Stimulated activated CD8-positive, alpha-beta memory T cell treated with anti-CD3 and anti-CD28 coated beads, Interleukin-12 subunit alpha, Interleukin-12 subunit beta, amount 100 ng/mL, for 24 hours (primary cell): ENCODE data around the gene ENDOV.

Experiments used
- DNase-seq: peaks from one replicate; pipeline ENCODE4 v3.0.0-alpha.2; 2020; ENCODE audit errors: extremely low read depth

ENDOV gene

GRCh38 chr17:80449930-80450576 lies 35.1 kb downstream of the ENDOV start:
- DNase-seq, result no peak

DNA sequence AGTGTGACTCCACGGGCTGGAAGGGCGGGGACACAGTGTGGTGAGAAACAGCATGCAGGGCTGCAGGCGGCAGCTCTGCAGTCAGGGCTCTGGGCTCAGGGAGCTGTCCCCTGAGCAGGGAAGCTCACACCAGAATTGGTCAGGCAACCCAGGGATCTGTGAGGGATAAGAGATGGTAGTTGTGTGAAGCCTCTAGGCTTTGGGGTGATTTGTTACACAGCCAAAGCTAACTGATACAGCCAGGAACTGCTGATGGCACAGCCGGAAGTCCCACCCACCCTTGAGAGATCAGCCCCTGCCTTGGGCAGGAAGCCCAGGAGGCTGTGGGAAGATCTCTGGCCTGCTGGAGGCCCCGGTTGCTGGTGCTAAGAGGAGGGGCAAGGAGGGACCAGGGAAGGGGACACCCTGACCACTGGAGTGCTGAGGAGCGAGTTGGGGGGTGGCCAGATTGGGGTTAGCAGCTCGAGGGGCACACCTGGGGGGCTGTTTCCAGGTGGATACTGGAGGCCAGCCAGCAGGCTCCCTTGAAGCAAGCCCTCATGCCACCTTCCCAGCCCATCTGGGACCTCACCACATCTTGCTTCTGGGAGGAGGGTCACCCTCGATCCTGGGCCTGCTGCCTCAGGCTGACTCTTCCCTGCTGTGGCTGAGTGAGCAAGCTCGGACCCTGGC lies 36.3 kb downstream of the ENDOV start:
- no peak for DNase-seq

DNA sequence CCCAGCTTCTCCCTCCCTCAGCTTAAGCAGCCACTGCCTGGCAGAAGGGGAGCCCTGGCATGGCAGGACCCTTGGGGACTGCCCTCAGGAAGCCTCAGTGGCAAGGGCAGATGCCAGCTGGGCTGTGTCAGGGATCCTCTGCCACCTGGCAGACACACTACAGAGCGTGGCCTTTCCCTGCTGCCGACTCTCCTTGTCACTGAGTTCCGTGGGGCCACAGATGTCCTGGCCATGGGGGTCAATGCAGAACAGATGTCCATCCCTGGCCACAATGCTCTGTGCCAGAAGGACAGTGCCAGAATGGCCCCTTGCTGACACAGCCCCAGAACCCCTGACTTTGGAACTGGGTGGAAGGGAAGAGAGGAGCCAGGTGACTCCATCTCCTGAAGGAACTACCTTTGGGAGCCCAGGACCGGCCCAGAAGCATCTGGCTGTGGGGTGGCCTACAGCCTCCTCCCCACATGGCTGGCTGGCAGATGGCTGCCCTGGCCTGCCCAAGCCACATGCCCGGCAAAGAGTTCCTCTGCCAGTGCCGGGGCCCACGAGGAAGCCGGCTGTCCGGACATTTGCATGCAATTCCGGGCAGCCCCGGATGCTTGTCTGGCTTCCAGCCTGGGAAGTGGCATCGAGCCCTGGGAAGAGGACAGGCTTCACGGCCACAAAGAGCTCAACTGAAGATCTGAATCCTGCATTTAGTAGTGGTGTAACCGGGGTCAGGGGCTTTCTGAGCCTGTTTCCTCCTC lies 37.4 kb downstream of the ENDOV start:
- DNase-seq, result no peak

GRCh38 chr17:80453126-80453997 lies 38.4 kb downstream of the ENDOV start:
- no peak for DNase-seq

DNA sequence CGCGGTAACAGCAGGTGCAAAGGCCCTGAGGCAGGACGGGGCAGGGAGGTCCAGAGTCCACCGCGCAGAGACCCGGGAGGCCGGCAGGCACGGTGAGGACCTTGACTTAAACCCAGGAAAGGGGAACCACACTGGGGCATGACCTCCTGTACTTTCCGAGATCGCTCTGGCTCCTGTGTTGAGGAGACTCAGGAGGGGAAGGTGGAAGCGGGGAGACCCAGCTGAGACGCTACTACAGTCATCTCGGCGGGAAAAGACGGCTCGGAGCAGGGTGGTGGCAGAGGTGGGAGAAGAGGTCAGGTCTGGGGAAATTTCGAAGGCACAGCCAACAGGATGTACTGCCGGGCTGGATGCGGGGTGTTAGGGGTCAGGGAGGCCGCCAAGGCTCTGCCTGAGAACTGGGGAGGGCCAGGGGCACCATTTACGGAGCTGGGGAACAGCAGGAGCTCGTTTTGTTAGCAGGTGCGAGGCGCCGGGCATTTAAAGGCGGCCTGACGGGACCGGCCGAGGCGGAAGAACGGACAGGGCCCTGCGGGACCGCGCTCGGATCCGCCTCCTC lies 39.1 kb downstream of the ENDOV start:
- no peak for DNase-seq

GRCh38 chr17:80454557-80455335 lies 39.8 kb downstream of the ENDOV start:
- DNase-seq, result peak; percentile 87

DNA sequence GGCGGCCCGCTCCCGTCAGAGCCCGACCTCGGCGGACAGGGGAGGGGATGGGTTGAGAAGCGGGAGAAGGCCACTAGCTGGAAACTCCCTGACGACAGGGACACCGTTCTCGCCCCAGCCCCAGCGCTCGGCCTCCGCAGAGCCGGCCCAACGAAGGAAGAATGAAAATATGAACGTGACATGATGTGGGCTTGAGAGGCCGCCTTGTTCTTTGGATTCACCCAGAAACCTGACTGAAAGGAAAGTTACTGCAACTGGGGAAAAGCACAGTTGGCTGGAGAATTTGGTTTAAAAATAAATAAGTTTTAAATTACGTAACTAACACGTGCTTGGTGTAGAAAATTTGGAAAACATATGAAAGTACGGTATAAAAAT lies 40.4 kb downstream of the ENDOV start:
- no peak for DNase-seq

- DNase-seq, result no peak
Observed at GRCh38 chr17:80455784-80456183, 40.8 kb downstream of the ENDOV start.

- DNase-seq, result no peak
Observed at GRCh38 chr17:80456465-80457235, 41.7 kb downstream of the ENDOV start.

- no peak for DNase-seq
Observed at GRCh38 chr17:80457236-80457856, 42.4 kb downstream of the ENDOV start.

DNA sequence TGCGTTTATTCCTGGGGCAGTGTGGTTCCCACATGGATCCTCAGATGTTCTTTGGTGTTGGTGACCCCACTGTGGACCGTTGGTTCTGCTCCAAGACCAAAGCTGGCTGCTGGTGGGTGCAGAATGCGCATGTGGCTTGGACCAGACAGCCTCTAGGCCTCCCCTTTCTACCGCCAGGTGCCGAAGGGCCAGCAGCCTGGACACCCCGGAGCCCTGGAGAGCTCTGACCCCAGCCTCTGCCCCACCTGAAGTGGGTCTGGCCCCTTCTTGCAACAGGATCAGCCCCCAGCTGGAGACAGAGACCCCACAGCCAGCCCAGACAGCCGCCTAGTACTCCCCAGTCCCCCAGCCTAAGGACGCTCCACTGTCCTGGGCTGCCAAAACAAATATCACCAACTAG lies 43.0 kb downstream of the ENDOV start:
- DNase-seq, result no peak

GRCh38 chr17:80459234-80459633 lies 44.3 kb downstream of the ENDOV start:
- DNase-seq, result no peak

DNA sequence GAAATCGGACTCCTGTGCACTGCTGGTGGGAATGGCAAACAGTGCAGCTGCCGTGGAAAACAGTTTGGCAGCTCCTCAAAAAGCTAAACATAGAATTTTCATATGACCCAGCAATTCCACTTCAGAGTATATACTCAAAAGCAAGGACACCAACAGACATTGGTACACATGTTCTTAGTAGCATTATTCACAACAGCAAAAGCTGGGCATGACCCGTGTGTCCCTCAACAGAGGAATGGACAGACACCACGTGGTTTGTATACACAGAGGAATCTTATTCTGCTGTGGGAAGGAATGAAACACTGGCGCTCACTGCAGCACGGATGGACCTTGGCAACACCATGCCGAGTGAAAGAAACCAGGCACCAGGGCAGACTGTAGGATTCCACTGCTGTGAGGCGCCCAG lies 45.5 kb downstream of the ENDOV start:
- no peak for DNase-seq

DNA sequence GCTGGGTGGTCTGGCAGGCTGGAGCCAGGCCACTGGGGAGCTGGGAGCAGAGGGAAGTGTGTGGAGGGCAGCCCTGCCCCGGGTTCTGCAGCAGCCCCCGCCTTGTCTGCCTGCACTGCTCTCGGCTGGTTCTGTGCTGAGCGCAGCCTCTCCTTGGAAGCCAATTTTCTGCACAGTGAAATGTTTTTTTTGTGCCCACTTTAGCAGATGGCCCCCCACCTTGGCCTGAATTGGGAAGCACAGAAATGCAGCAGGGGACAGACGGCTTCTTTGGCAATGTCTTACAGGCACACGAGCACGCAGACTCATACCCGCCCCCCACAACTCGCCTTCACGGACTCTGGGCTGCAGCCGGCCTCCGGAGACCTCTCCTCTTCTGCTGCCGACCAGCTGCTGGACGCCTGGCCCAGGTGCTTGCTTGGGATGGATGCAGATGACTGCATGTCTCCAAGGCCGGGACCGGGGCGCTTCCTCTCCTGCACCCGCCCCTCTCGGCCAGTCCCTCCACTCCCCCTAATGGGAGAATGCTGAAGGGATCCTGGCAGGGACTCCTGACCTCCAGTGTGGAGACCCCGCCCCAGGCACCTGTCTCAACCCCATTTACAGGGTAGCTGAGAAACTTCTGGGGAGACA lies 46.7 kb downstream of the ENDOV start:
- DNase-seq, result no peak

DNA sequence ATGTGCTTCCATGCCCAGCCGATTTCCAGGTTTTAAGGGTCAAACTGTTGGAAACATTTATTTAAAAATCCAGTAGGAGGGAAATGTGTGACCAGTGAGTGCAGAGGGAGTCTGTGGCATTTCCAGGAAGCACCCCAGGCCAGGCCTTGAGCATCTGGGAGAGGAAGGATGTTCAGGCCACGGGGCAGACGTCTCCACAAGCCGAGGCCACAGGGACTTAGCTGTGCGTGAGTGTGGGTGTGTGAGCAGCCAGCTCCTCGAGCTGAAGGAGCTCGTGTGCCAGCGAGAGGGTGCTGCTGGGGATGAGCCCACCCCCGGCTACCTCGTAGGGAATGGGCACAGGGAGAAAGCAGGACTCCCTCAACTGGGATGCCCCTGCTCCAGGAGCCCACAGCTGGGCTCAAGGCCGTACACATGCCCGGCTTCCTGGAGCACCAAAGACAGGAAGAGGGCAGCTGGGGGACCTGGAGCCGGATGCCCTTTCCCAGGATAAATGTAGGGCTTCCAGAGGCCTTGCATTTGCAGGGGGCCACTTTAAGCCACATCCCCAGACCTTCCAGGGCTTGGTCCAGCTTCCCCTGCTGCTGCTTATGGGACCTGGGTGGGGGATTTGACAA lies 48.9 kb downstream of the ENDOV start:
- DNase-seq, result no peak

GRCh38 chr17:80464486-80464885 lies 49.5 kb downstream of the ENDOV start:
- no peak for DNase-seq

DNA sequence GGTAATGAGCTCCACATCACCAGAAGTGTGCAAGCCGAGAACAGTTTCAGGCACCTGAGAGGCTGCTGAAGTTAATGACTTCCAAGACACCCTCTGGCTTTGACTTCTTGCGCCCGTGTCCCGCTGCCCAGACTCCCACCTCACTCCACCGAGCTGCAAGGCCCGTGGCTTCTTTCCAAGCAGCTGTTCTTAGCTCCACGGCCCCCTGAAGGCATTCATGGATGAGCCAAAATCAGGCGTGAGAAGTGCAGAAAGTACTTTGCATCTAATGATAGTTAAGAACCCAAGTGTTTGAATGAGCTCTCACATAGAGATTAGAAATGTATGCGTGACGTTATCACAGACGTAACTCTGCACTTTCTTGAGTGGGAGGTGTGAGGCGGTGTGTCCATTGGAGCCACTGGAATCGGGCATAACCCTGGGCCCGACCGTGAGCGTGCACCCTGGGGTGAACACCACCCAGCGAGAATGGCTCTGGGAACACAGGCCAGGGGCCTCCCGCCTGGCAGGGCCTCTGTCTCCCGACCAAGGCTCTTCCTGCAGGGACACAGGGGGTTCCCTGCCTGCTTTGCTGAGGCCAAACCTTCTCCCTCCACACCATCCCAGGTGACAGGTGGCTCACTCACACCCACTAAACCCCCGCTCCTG lies 50.5 kb downstream of the ENDOV start:
- DNase-seq, result no peak

- DNase-seq, result no peak
Observed at GRCh38 chr17:80466188-80466705, 51.3 kb downstream of the ENDOV start.
